K562 (cell line): ENCODE measurements around the gene SUN5. TPM values are rescaled to one million over a fixed set of nuclear protein-coding genes. Genes with fewer than 3 reads are reported as not detected.

Source experiments
- ATAC-seq: fragments of 200-7000 bp; cut with Tn5 transposase; 3 replicates; pipeline ENCODE4 v1.9.1; 2020; ENCODE audit warnings: moderate library complexity
- Bru-seq: library from RNA; stranded (reverse); fragments of 400-500 nt; gene quantifications from one replicate; lab custom pipeline; 2021; lab: Mats Ljungman, UMichigan
- BruChase-seq, 2 experiments: library from RNA; stranded (reverse); fragments of 400-500 nt; gene quantifications; one replicate each; lab custom pipeline; 2021; lab: Mats Ljungman, UMichigan
- BruUV-seq: library from RNA; stranded (reverse); fragments of 400-500 nt; replicated peaks from 2 replicates; lab custom pipeline; 2021; lab: Mats Ljungman, UMichigan
- CTCF ChIA-PET: fragments of 300-600 bp; formaldehyde crosslinking; extraction: SDS; loops from one replicate; lab custom pipeline; 2021; ENCODE audit warnings: low intra/inter-chr PET ratio; lab: Yijun Ruan, JAX
- POLR2A ChIA-PET: fragments of 300-600, 350-650 bp; sonication (Branson Sonifier 250); formaldehyde crosslinking; extraction: SDS; loops from one replicate; lab custom pipeline; 2021; ENCODE audit warnings: antibody characterized with exemption, inconsistent platforms; lab: Yijun Ruan, JAX
- DNase-seq, 4 experiments: peaks; one replicate each; pipeline versions ENCODE4 v3.0.0 to v3.0.0-alpha.2; 2011 to 2018; ENCODE audit warnings: low spot score in 3 of 4, mixed read lengths in 3 of 4; ENCODE audit errors: extremely low read depth in 1 of 4
- FAIRE-seq: peaks from 2 replicates; lab custom pipeline; 2011; peaks lifted over from hg19 to GRCh38; lab: Jason Lieb, UNC
- H2AFZ ChIP-seq: 2 replicates; pipeline ENCODE4 v1.6.0; 2011; ENCODE audit warnings: low read depth, low read length, control low read depth, inconsistent platforms
- H3K27ac ChIP-seq: fragments of 200-600 bp; 3 replicates; pipeline ENCODE4 v1.8.0; 2011; ENCODE audit warnings: low read depth, mild to moderate bottlenecking, control low read depth, inconsistent platforms, low read length, moderate library complexity, mixed read lengths; ENCODE audit errors: extremely low read depth
- H3K27me3 ChIP-seq, 2 experiments: fragments of 300-600 bp in 1 of 2; 2 replicates in 1 of 2; 3 replicates in 1 of 2; pipeline versions ENCODE4 v1.6.0 to v1.8.0; 2011; ENCODE audit warnings: inconsistent platforms in 2 of 2, low read length in 2 of 2, mild to moderate bottlenecking in 1 of 2, mixed read lengths in 1 of 2, moderate library complexity in 1 of 2; ENCODE audit not compliant: control insufficient read depth in 2 of 2, insufficient read depth in 2 of 2
- H3K36me3 ChIP-seq: fragments of 300-600 bp; 3 replicates; pipeline ENCODE4 v1.8.0; 2011; ENCODE audit warnings: mild to moderate bottlenecking, low read length, inconsistent platforms; ENCODE audit not compliant: control insufficient read depth, insufficient read depth
- H3K4me1 ChIP-seq, 2 experiments: fragments of 200-600 bp in 1 of 2; replicated peaks in 1 of 2; 2 replicates in 1 of 2; 3 replicates in 1 of 2; pipeline versions ENCODE4 v1.5.1 to v1.8.0; 2011; ENCODE audit warnings: inconsistent platforms in 2 of 2, low read length in 2 of 2, mild to moderate bottlenecking in 1 of 2, mixed read lengths in 1 of 2, moderate library complexity in 1 of 2; ENCODE audit not compliant: control insufficient read depth in 2 of 2, insufficient read depth in 2 of 2
- H3K4me2 ChIP-seq: 2 replicates; pipeline ENCODE4 v1.6.1; 2011; ENCODE audit warnings: low read length, control low read depth, inconsistent platforms, mixed read lengths; ENCODE audit not compliant: insufficient read depth
- H3K4me3 ChIP-seq: fragments of 200-600 bp; sonication (generic), shearing (Covaris generic); 2 replicates; pipeline ENCODE4 v1.5.1; 2016; ENCODE audit warnings: control low read depth, inconsistent platforms
- H3K79me2 ChIP-seq: fragments of 200-600 bp; 3 replicates; pipeline ENCODE4 v1.8.0; 2011; ENCODE audit warnings: low read length, inconsistent platforms; ENCODE audit not compliant: control insufficient read depth, insufficient read depth
- H3K9ac ChIP-seq, 2 experiments: 2 replicates each; pipeline versions ENCODE4 v1.6.0 to v1.6.1; 2011; ENCODE audit warnings: low read depth in 2 of 2, low read length in 2 of 2, control low read depth in 1 of 2, inconsistent platforms in 1 of 2, mild to moderate bottlenecking in 1 of 2, mixed read lengths in 1 of 2; ENCODE audit not compliant: insufficient read depth in 1 of 2
- H3K9me1 ChIP-seq: one replicate; pipeline ENCODE4 v1.6.0; 2011; ENCODE audit warnings: inconsistent platforms, mild to moderate bottlenecking, low read length, moderate library complexity; ENCODE audit not compliant: control insufficient read depth, insufficient read depth
- H3K9me3 ChIP-seq: replicated peaks from 2 replicates; pipeline ENCODE4 v1.5.1; 2011; ENCODE audit warnings: low read depth, low read length, inconsistent platforms; ENCODE audit not compliant: control insufficient read depth, insufficient read depth
- H4K20me1 ChIP-seq: replicated peaks from 2 replicates; pipeline ENCODE4 v1.6.1; 2011; ENCODE audit warnings: low read length, inconsistent platforms, mixed read lengths; ENCODE audit not compliant: control insufficient read depth, insufficient read depth
- ESRRB ChIP-seq: fragments of 250-450 bp; sonication (Bioruptor Pico); IDR thresholded peaks from 2 replicates; pipeline ENCODE4 v1.5.0; 2020; ENCODE audit warnings: mild to moderate bottlenecking, moderate library complexity, borderline replicate concordance
- HNRNPK ChIP-seq: fragments of 200-400 bp; formaldehyde crosslinking; IDR thresholded peaks from one replicate; pipeline ENCODE4 v1.6.1; 2018; ENCODE audit warnings: mild to moderate bottlenecking, low read depth, low read length; ENCODE audit not compliant: poor library complexity, severe bottlenecking
- WGBS: fragments of 100-300 bp; shearing (Covaris generic); methylation state at CpG from one replicate; pipeline ENCODE4 v1.1.6; 2016; ENCODE audit warnings: low coverage, mixed read lengths; ENCODE audit not compliant: insufficient coverage; ENCODE audit errors: missing lambda C conversion rate; 5-methylcytosine and 5-hydroxymethylcytosine counted together
- in situ Hi-C: fragments of 300-500 bp; cut with MboI; formaldehyde crosslinking; loops from 4 replicates; pipeline ENCODE4 v1.15.0; 2018; ENCODE audit warnings: inconsistent platforms, mixed read lengths
- intact Hi-C: fragments of 100-400 bp; cut with micrococcal nuclease; formaldehyde crosslinking; loops from 2 replicates; pipeline ENCODE4 v1.14.2; 2022
- long read RNA-seq, 3 experiments: library from polyadenylated mRNA in 2 of 3; library from RNA in 1 of 3; unstranded in 2 of 3; stranded (forward) in 1 of 3; transcript quantifications; one replicate each; pipeline ENCODE4 v2.0.0, GENCODE V29; 2019 to 2022
- polyA minus RNA-seq, 3 experiments: library from RNA; depleted of rRNA, polyadenylated mRNA; stranded (reverse); fragments of >200 nt; gene quantifications; 2 replicates each; pipeline ENCODE4 v1.2.3, GENCODE V29; 2011
- polyA plus RNA-seq, 8 experiments: library from polyadenylated mRNA; depleted of rRNA in 4 of 8; stranded (reverse) in 5 of 8; unstranded in 3 of 8; fragments of >200 nt; fragmentation: Nextera tagmentation in 2 of 8; fragmentation: Illumina TruSeq in 1 of 8; extraction: Ambion mirVana in 2 of 8; extraction: Trizol in 1 of 8; gene quantifications; 2 replicates each; pipeline versions ENCODE4 v1.2.1 to v1.2.3, GENCODE V29; 2011 to 2014; ENCODE audit warnings: inconsistent platforms in 1 of 8, missing spikeins in 1 of 8
- total RNA-seq, 7 experiments: library from RNA; depleted of rRNA in 6 of 7; stranded (reverse); fragments of >200 nt in 6 of 7; fragmentation: Illumina TruSeq in 2 of 7; extraction: Trizol in 2 of 7; gene quantifications; 2 replicates each; pipeline versions ENCODE4 v1.2.1 to v1.2.3, GENCODE V29; 2011 to 2021; ENCODE audit warnings: low replicate concordance in 1 of 7

The SUN5 gene, protein sequence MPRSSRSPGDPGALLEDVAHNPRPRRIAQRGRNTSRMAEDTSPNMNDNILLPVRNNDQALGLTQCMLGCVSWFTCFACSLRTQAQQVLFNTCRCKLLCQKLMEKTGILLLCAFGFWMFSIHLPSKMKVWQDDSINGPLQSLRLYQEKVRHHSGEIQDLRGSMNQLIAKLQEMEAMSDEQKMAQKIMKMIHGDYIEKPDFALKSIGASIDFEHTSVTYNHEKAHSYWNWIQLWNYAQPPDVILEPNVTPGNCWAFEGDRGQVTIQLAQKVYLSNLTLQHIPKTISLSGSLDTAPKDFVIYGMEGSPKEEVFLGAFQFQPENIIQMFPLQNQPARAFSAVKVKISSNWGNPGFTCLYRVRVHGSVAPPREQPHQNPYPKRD
- total RNA-seq (2011; cell fraction: chromatin; rRNA removed; ENCODE audit: low replicate concordance) = not detected in 2 replicates
- total RNA-seq (2011; cell fraction: nucleolus; rRNA removed) = not detected in 2 replicates
- not detected in 2 replicates for total RNA-seq (2011; cell fraction: nucleoplasm; rRNA removed)
- not detected in 2 replicates for total RNA-seq (2014; rRNA removed)
- not detected in 2 replicates for total RNA-seq (2014; rRNA removed; fragmentation: Illumina TruSeq; extraction: Trizol)
- total RNA-seq (2015; rRNA removed; fragmentation: Illumina TruSeq; extraction: Trizol) = not detected in 2 replicates
- total RNA-seq (2021) = not detected in 2 replicates
- not detected in 2 replicates for polyA plus RNA-seq (2011; rRNA removed)
- not detected in 2 replicates for polyA plus RNA-seq (2011; cell fraction: cytosol; rRNA removed)
- not detected in 2 replicates for polyA plus RNA-seq (2011; cell fraction: nucleus; rRNA removed)
- not detected in 2 replicates for polyA plus RNA-seq (2012)
- not detected in 2 replicates for polyA plus RNA-seq (2014; fragmentation: Illumina TruSeq; extraction: Trizol)
- not detected for polyA plus RNA-seq (2014; fragmentation: Nextera tagmentation; extraction: Ambion mirVana)
- polyA plus RNA-seq (2014; rRNA removed) = not detected in 2 replicates
- not detected in 2 replicates for polyA minus RNA-seq (2011; rRNA and poly(A)+ RNA removed)
- not detected in 2 replicates for polyA minus RNA-seq (2011; cell fraction: cytosol; rRNA and poly(A)+ RNA removed)
- not detected in 2 replicates for polyA minus RNA-seq (2011; cell fraction: nucleus; rRNA and poly(A)+ RNA removed)
- not detected for Bru-seq, nascent RNA
- not detected for BruChase-seq, experiment 1, labeled RNA remaining after a 2-hour chase
- not detected for BruChase-seq, experiment 2, labeled RNA remaining after a 6-hour chase
- long read RNA-seq, experiment 1 = 0 reads
- long read RNA-seq, experiment 2 = 0 reads
- long read RNA-seq, experiment 3 = 0 reads

DNA sequence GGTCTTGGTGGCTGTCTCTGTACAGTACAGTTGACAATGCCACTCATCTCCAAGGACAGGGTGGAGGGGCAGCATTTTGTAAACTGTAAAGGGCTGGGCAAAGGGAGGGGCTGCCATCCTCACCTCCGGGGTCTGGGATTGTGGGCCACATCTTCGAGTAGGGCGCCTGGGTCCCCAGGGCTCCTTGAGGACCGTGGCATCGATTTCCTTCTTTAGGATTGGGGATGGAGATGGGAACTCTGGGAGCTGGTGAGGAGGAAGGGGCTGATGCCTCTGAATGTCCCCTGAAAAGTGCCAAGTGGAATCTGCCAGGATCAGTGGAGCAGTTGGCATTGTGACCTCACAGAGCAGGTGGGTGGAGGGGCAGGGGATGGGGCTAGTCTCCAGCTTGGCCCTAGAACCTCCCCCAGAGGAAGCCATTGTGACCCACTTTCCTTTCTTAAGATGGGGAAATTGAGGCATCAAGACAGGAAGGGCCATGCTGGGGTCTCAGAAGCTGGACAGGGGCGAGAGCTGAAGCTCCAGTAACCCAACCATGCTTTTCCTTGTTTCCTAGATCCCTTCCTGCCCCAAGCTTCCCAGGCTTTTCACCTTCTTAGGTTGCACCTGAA is at the start of gene SUN5:
Gene SUN5 (minus strand): TSS at position 293 of the 611 bp plus-strand sequence. CDS start 93 bp downstream, at position 200.
- in situ Hi-C loops (no loop called here), intact Hi-C loops (loop anchor here (2.0 kb wide), 1 partner anchor 101 kb away; no protein-coding TSS in a partner anchor)
- ChIA-PET POLR2A (interaction anchor here (0.6 to 1.1 kb wide), 3 partner anchors 19 to 181 kb away, joined by 3 to 5 read pairs (median 4); no protein-coding TSS in a partner anchor), CTCF (interaction anchor here (1.0 to 1.3 kb wide), 2 partner anchors 101 to 102 kb away, joined by 3 to 6 read pairs; no protein-coding TSS in a partner anchor)
- no peak within 1 kb of the TSS for H3K9ac ChIP-seq
- ATAC-seq (no peak), DNase-seq (no peak), FAIRE-seq (no peak)
- H3K27ac ChIP-seq = no peak within 1 kb of the TSS
- 0% methylated on average over 6 of the region's 6 CpGs for WGBS
- H3K36me3 ChIP-seq = no peaks in the 10 kb centered on the region
- H3K79me2 ChIP-seq = no peaks in the 10 kb centered on the region
- H3K9me3 ChIP-seq = peaks cover 4% of the 10 kb centered on the region
- H2AFZ ChIP-seq = no peak within 1 kb of the TSS
- BruUV-seq = no TSS peak
- H4K20me1 ChIP-seq = no peaks in the 10 kb centered on the region
- no peaks in the 10 kb centered on the region; a peak in 1 of 5 replicates for H3K4me1 ChIP-seq
- peaks cover 5 to 41% of the 10 kb centered on the region in 2 experiments; a peak in 3 of 5 replicates for H3K27me3 ChIP-seq
- H3K9me1 ChIP-seq = no peaks in the 10 kb centered on the region
- TF ChIP-seq ESRRB = no peak
- no peak for TF ChIP-seq HNRNPK
- H3K4me2 ChIP-seq = no peak within 1 kb of the TSS
- H3K4me3 ChIP-seq = no peak within 1 kb of the TSS
